ENCODE data around the gene GALK2.

GALK2 gene

DNA sequence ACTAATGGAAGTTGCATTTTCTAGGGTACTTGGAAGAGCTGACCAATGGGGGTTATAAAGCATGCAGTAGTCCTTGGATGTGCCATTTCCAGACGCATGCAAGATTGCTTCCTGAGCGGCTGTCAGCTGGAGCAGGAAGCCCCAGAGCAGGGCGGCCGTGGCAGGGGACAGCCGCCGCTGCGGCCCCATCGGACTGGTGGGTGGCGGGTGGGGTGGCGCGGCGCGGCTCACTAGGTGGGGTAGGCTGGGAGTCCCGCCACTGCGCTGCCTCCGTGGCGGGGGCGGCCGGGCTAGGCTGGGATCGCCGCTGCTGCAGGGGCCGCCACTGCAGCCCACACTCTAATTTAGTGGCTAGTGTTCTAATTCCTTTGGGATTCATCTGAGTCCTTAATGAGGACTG lies 196.4 kb downstream of the GALK2 start:
- no peak for DNase-seq

GRCh38 chr15:49370782-49371181 lies 200.7 kb downstream of the GALK2 start:
- no peak for DNase-seq

GRCh38 chr15:49372366-49372765 lies 202.3 kb downstream of the GALK2 start:
- no peak for DNase-seq

DNA sequence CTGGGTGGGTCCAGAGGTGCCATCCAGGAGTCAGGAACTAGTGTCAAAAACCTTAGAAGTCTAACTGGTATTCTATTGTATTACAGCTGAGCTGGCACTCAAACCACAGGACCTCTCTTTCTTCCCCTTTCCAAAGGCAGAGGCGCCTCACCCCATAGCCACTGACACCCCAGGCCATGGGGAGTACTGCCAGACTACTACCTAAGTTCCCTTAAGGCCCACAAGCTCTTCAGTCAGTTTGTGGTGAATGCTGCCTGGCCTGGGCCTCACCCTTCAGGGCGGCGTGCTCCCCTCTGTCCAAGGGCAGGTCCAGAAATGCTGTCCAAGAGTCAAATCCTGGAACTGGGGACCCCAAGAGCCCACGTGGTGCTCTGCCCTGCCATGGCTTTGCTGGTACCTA lies 209.9 kb downstream of the GALK2 start:
- no peak for DNase-seq

GRCh38 chr15:49380912-49381311 lies 210.9 kb downstream of the GALK2 start:
- DNase-seq, result no peak
